ENCODE results near the gene LRRC46. TPM values are rescaled to one million over a fixed set of nuclear protein-coding genes. Genes with fewer than 3 reads are reported as not detected.

The LRRC46 gene
- total RNA-seq, 4 donors from 2014 or later = 0.14 to 1.5 (median 0.76) TPM

GRCh38 chr17:47878203-47879027 lies 46.9 kb downstream of the LRRC46 start:
- H3K4me1 ChIP-seq = no peaks in the 10 kb centered on the region
- no peak for TF ChIP-seq POLR2A (IDR thresholded peaks at IDR 0.05)
- TF ChIP-seq CTCF (IDR thresholded peaks at IDR 0.05) = no peak
- no peaks in the 10 kb centered on the region for H3K36me3 ChIP-seq
- intact Hi-C loops (cut with DNase I; ENCODE audit: low total_unique reads) = no loop called here
- no peak overlapping the region for H3K4me3 ChIP-seq
- H3K27ac ChIP-seq = no peak overlapping the region
- H3K27me3 ChIP-seq = peaks cover 0 to 6% of the 10 kb centered on the region in 2 donors
- no peak for DNase-seq
- H3K9me3 ChIP-seq = no peaks in the 10 kb centered on the region

- Histone ChIP-seq H3K9me3 (no peaks in the 10 kb centered on the region), H3K27ac (no peak overlapping the region), H3K4me3 (no peak overlapping the region), H3K27me3 (peaks cover 0 to 3% of the 10 kb centered on the region in 2 donors), H3K36me3 (no peaks in the 10 kb centered on the region), H3K4me1 (no peaks in the 10 kb centered on the region)
- intact Hi-C loops (cut with DNase I; ENCODE audit: low total_unique reads) = no loop called here
- no peak for DNase-seq
- no peak for TF ChIP-seq POLR2A (IDR thresholded peaks at IDR 0.05)
- no peak for TF ChIP-seq CTCF (IDR thresholded peaks at IDR 0.05)
Observed at GRCh38 chr17:47879028-47879585, 47.6 kb downstream of the LRRC46 start.

- H3K27ac ChIP-seq = no peak overlapping the region
- H3K27me3 ChIP-seq = no peaks in the 10 kb centered on the region
- TF ChIP-seq CTCF (IDR thresholded peaks at IDR 0.05) = no peak
- TF ChIP-seq POLR2A (IDR thresholded peaks at IDR 0.05) = no peak
- intact Hi-C loops (cut with DNase I; ENCODE audit: low total_unique reads) = no loop called here
- no peak overlapping the region for H3K4me3 ChIP-seq
- no peak for DNase-seq
- H3K9me3 ChIP-seq = no peaks in the 10 kb centered on the region
- no peaks in the 10 kb centered on the region for H3K36me3 ChIP-seq
- no peaks in the 10 kb centered on the region for H3K4me1 ChIP-seq
Observed at GRCh38 chr17:47879776-47880454, 48.4 kb downstream of the LRRC46 start.

GRCh38 chr17:47882247-47882646 lies 50.8 kb downstream of the LRRC46 start:
- peak overlapping the region in 1 of 2 donors; percentile 5 for H3K4me3 ChIP-seq

More at GRCh38 chr17:47882247-47882646, 50.8 kb downstream of the LRRC46 start:
- intact Hi-C loops (cut with DNase I; ENCODE audit: low total_unique reads) = no loop called here
- H3K27me3 ChIP-seq = no peaks in the 10 kb centered on the region
- no peaks in the 10 kb centered on the region for H3K36me3 ChIP-seq
- peak overlapping the region; percentile 38 to 63 for H3K27ac ChIP-seq
- H3K4me1 ChIP-seq = no peaks in the 10 kb centered on the region
- peak in 1 of 2 donors; percentile 50 for DNase-seq
- TF ChIP-seq POLR2A (IDR thresholded peaks at IDR 0.05) = no peak
- no peak for TF ChIP-seq CTCF (IDR thresholded peaks at IDR 0.05)
- no peaks in the 10 kb centered on the region for H3K9me3 ChIP-seq

Measured in uterus (tissue), 4 donors.